ENCODE results near the gene IL2RA. TPM values are rescaled to one million over a fixed set of nuclear protein-coding genes. Genes with fewer than 3 reads are reported as not detected.

The IL2RA gene
- total RNA-seq, 1 experiment from 2014 or later, result 0.59 TPM

- no peak for DNase-seq (ENCODE audit: low read depth, low spot score)
- CTCF ChIA-PET, result no interaction called here
These were observed 11.2 kb downstream of the IL2RA start for GRCh38 chr10:6050801-6051445.

More at GRCh38 chr10:6050801-6051445, 11.2 kb downstream of the IL2RA start:
- Histone ChIP-seq H3K79me2 (ENCODE audit: insufficient read depth, low read length) (no peaks in the 10 kb centered on the region), H3K4me1 (ENCODE audit: control insufficient read depth in 1 of 2, insufficient read depth in 2 of 2, low read length in 2 of 2) (peaks cover 10 to 25% of the 10 kb centered on the region in 2 experiments; a peak in 3 of 4 replicates), H3K27ac (ENCODE audit: low read depth, low read length) (no peak overlapping the region), H3K36me3 (ENCODE audit: control insufficient read depth in 1 of 2, insufficient read depth in 2 of 2, low read length in 2 of 2) (no peaks in the 10 kb centered on the region), H3K9ac (ENCODE audit: low read length) (no peak overlapping the region), H3K27me3 (ENCODE audit: insufficient read depth, low read length) (peaks cover 20% of the 10 kb centered on the region), H3K9me2 (ENCODE audit: insufficient read depth) (no peaks in the 10 kb centered on the region), H2AFZ (ENCODE audit: low read depth, low read length, poor library complexity, severe bottlenecking) (peak overlapping the region; percentile 72), H3K9me3 (ENCODE audit: control insufficient read depth in 1 of 2, insufficient read depth in 1 of 2, low read depth in 1 of 2, low read length in 2 of 2) (no peaks in the 10 kb centered on the region), H3K4me2 (ENCODE audit: low read length) (peak overlapping the region; percentile 56), H4K20me1 (ENCODE audit: insufficient read depth) (no peaks in the 10 kb centered on the region), H3K4me3 (replicated peaks in 1 of 2; ENCODE audit: low read depth in 1 of 2, low read length in 2 of 2) (peak overlapping the region in 1 of 2 experiments; percentile 20; a peak in 1 of 4 replicates)
- no peak for TF ChIP-seq ATF3 (IDR thresholded peaks at IDR 0.05)
- peak; percentile 36; the same call in 1 of the 2 replicates for TF ChIP-seq RAD21 (IDR thresholded peaks at IDR 0.05; ENCODE audit: low read depth)
- TF ChIP-seq, protein P1, sequence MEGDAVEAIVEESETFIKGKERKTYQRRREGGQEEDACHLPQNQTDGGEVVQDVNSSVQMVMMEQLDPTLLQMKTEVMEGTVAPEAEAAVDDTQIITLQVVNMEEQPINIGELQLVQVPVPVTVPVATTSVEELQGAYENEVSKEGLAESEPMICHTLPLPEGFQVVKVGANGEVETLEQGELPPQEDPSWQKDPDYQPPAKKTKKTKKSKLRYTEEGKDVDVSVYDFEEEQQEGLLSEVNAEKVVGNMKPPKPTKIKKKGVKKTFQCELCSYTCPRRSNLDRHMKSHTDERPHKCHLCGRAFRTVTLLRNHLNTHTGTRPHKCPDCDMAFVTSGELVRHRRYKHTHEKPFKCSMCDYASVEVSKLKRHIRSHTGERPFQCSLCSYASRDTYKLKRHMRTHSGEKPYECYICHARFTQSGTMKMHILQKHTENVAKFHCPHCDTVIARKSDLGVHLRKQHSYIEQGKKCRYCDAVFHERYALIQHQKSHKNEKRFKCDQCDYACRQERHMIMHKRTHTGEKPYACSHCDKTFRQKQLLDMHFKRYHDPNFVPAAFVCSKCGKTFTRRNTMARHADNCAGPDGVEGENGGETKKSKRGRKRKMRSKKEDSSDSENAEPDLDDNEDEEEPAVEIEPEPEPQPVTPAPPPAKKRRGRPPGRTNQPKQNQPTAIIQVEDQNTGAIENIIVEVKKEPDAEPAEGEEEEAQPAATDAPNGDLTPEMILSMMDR (IDR thresholded peaks at IDR 0.05 in 2 of 3, conservative IDR thresholded peaks at IDR 0.05 in 1 of 3; ENCODE audit: borderline replicate concordance in 1 of 3, insufficient read depth in 1 of 3, low read depth in 2 of 3, low read length in 2 of 3), result peak in 1 of 3 experiments; percentile 19; a peak in 1 of 6 replicates
- no peak for TF ChIP-seq YY1 (IDR thresholded peaks at IDR 0.05; ENCODE audit: extremely low read depth, insufficient replicate concordance, low read depth, low read length)
- TF ChIP-seq SP1 (IDR thresholded peaks at IDR 0.05; ENCODE audit: low read depth), result no peak
- no peak for TF ChIP-seq MAX (IDR thresholded peaks at IDR 0.05)
- TF ChIP-seq POLR2AphosphoS5 (IDR thresholded peaks at IDR 0.05; ENCODE audit: low read depth, low read length), result no peak
- no peak for TF ChIP-seq ZFX (IDR thresholded peaks at IDR 0.05)
- no peak for TF ChIP-seq EGR1 (IDR thresholded peaks at IDR 0.05; ENCODE audit: low read depth)
- TF ChIP-seq TCF7L2 (IDR thresholded peaks at IDR 0.05; ENCODE audit: borderline replicate concordance, extremely low read depth, insufficient read depth, insufficient read length), result peak; percentile 16
- no TSS peak for BruUV-seq (replicated peaks)
- ChIA-PET RAD21 (ENCODE audit: low non-redundant PET in 1 of 2, low total read pairs in 2 of 2, uncharacterized antibody in 2 of 2, unreplicated experiment in 2 of 2) (no interaction called here), POLR2A (no interaction called here)
- intact Hi-C loops (cut with micrococcal nuclease), result no loop called here
- peak; percentile 48 for ATAC-seq

Measured in HCT116 (cell line).